Nucleus accumbens (tissue), 56 donors: ENCODE data around the gene ALOXE3.

ENCODE experiments used
- DNase-seq, 56 donors: peaks; one replicate each; lab custom pipeline; 2025; lab: John Stamatoyannopoulos, UW

The ALOXE3 gene

GRCh38 chr17:8155231-8155995 lies 37.1 kb upstream of the ALOXE3 start:
- peak in 3 of 56 donors; percentile 20 to 62 (median 35) for DNase-seq

- DNase-seq, result peak in 1 of 56 donors; percentile 63
Measured at GRCh38 chr17:8154608-8155155, 36.4 kb upstream of the ALOXE3 start.

DNA sequence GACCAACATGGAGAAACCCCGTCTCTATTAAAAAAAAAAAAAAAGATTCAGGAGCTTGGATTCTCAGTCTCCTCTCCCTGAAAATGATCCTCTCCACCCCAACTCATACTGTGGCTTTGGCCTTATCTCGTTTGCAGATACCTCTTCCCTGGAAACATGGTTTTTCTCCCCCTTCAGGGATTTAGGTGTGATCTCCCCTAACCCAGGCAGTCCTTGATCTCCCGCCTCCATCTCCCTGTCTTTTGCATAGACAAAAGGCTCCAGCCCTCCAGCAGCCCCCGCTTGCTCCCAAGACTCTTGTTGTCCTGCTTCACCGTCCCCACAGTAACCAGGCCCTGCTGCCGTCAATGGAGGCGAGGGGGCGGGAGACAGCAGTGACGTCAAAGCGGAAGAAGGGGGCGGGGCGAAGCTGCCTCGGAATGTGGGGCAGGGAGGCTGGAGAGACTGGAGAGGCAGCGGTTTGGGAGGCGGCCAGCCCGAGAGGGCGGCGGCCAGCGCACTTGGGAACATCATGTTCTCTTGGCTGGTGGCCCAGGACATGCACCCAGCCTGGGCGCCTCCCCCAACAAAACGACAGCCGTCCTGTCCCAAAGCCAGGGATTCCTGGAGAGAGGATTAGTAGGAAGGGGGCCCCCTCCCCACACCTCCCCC lies 35.8 kb upstream of the ALOXE3 start:
- DNase-seq, result peak; percentile 57 to 99 (median 95)

GRCh38 chr17:8153525-8153956 lies 35.2 kb upstream of the ALOXE3 start:
- peak in 52 of 56 donors; percentile 19 to 93 (median 70) for DNase-seq

GRCh38 chr17:8153031-8153451 lies 34.7 kb upstream of the ALOXE3 start:
- DNase-seq, result no peak

DNA sequence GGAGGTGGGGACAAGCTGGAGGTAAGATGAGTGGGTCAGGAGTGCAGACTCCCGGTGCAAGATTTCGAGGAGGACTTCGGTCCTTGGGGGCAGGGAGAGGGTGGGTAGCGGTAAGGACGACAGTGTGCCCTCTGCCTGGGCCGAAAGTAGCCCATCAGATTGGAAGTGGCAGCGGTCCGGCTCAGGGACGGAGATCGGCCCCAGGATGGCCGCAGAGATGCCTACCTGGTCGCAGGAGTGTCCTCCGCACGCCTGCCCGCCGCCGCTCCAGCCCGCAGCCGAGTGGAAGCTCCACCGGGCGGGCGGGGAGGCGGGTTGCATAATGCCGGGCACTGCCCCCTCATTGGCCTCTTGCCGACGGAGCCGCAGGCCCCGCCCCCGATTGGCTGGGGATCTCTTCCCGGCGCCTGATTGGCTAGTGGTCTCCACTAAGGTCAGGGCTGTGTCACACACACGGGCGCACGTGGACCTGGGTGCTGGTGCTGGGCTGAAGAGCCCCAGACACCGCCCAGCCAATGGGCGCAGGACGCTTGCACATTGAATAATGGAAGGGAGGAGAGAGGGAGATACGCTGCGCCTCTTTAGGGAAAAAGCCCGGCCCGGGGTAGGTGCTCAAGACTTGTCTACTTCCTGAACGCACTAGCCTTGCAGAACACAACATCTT lies 33.9 kb upstream of the ALOXE3 start, which contains the start of gene PER1:
Gene PER1, minus strand, starts transcription at position 293 of the 664 bp plus-strand sequence. CDS start 1,698 bp downstream, outside the sequence.
- peak in 55 of 56 donors; percentile 54 to 98 (median 91) for DNase-seq

GRCh38 chr17:8151641-8152111 lies 33.4 kb upstream of the ALOXE3 start:
- peak in 50 of 56 donors; percentile 19 to 83 (median 64) for DNase-seq

GRCh38 chr17:8151120-8151640 lies 32.9 kb upstream of the ALOXE3 start:
- DNase-seq, result peak in 55 of 56 donors; percentile 25 to 95 (median 80)

- peak in 1 of 56 donors; percentile 56 for DNase-seq
Measured at GRCh38 chr17:8150194-8151119, 32.1 kb upstream of the ALOXE3 start.

DNA sequence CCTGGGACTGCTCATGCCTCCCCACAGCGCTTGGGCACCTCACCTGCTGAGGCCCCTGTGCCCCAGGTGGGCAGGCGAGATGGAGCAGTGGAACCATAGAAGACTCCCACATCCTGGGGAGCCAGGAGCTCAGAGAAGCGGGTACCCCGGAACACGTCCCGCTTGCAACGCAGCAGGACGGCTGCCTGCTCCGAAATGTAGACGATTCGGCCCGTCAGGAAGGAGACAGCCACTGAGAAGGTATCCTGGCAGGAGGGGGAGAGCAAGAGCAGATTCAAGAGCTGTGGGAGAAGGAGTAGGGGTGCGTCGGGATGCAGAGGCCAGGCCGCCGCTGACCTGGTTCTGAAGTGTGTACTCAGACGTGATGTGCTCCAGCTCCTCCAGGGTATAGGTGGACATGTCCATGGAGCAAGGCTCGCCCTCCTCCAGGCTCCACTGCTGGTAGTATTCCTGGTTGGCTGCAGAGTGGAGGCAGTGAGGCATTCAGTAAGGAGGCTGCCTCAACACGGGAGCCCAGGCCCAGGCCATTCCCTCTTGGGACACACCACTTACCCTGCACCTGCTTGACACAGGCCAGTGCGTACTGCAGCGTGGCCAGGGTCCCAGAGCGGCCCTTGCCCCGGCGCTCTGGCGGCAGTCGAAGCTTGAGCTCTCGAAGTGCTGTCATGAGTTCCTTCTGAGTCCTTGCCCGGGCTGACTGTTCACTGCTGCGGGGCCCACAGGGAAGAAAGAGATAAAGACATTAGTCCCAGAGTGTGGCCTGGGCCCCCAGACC lies 31.3 kb upstream of the ALOXE3 start:
- DNase-seq, result no peak

DNA sequence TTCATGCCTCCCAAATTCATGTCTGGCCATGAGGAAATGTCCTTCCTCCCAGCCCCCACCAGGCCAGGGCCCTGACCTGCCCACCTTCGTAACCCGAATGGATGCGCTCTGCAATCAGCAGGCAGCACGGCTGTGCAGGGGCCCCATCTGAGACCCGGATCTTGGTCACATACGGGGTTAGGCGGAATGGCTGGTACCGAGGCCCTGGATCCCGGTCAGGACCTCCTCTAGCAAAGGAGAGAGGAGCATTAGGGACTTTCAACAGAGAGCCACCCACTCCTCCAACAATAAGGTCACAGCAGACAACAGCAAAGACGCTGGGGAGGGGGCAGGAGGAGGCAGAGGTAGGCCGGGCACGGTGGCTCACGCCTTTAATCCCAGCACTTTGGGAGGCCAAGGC lies 30.2 kb upstream of the ALOXE3 start:
- DNase-seq, result no peak

- no peak for DNase-seq
Measured at GRCh38 chr17:8147805-8148404, 29.6 kb upstream of the ALOXE3 start.

DNA sequence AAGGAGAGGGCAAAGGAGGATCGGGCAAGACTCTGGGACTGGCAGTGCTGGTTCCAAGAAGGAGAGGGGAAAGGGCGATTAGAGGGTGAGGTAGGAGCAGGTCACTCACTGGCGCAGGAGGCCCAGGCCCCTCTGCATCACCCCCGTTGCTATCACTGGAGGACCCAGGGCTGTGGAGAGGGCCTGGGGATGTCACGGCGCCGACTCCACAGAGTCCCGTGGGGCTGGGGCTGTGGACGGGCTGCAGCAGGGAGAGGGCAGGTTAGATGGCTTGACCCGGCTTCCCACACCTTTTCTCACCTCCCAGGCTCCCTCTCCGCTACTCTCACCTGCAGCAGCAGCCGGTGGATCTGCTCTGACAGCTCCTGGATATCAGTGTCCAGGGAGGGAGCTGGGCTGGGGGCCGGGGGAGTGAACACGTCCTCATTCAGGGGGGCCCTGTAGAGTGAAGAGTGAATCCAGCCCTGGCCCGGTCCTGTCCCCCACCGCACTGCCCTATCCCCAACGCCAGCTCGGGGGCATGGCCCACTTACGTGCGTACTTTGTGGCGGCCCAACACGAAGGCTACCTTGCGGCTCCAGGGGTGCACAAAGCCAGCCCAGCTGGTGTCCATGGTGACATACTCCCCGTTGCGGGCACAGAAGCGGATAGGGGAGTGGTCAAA lies 29.0 kb upstream of the ALOXE3 start:
- DNase-seq, result no peak

- no peak for DNase-seq
Measured at GRCh38 chr17:8146381-8147140, 28.2 kb upstream of the ALOXE3 start.

DNA sequence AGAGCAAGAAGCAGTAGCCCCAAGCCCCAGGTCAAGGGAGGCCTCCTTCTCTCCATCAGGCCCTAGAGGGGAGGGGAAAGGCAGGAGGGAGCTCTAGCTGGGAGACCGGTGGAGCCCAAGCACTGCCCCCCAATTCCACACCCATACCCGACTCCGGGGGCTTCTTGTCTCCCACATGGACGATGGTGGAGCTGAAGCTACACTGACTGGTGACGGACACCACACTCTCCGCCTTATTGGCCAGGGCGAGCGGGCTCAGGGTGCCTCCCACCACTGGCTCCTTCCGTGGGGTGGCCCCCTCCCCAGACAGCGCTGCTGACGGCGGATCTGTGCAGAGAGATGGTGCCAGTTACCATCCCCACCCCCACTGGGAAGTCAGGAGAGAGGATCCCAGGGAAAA lies 27.5 kb upstream of the ALOXE3 start:
- no peak for DNase-seq

DNA sequence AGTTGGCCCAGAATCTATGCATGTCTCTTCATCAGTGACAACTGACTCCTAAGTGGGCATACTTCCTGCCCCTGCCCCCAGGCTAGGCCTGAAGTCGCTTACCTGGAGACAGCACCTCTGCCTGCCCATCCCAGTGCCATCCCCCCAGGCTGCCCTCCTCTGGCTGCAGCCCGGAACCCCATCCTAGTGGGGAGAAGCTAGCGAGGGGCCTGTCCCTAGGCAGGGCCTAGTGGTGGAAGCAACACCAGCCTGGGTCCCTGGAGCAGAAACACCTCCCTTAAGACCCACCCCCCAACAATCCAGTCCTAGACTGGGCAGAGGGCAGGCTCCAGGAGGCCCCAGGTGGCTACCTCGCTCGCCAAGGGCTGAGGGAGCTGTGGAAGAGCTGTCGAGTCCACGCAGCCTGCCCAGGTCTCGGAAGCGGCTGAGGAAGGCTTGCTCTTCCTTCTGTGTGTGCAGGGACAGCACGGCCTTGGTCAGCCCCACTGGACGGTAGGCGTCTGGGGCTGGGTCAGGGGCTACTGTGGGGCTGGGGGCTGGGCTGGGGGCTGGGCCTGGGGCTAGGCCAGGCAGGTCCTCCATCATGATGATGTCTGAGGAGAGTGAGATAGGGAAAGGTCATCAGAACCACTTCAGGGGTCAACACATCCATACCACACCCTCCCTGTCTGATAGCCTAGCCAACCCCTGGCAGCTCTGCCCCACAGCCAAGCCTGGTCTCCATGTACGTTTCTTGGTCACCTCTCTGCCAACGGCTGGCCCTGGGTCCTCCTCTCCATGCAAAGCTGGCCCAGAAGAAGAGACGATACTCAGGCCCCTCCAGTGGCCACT lies 26.3 kb upstream of the ALOXE3 start:
- DNase-seq, result no peak
